ENCODE measurements around the gene UBIAD1. TPM values are rescaled to one million over a fixed set of nuclear protein-coding genes. Genes with fewer than 3 reads are reported as not detected.

The UBIAD1 gene
- total RNA-seq (10 to 100 TPM in 7 of 9 donors, 1 to 10 TPM in 2; 6.6 to 24.3 (median 11.3) TPM), polyA plus RNA-seq (10 to 100 TPM in 1 of 3 donors, 1 to 10 TPM in 2; 4.5 to 18.0 (median 6.3) TPM)
- long read RNA-seq, donor 1, transcript UBIAD1-202 (2 exons, 3,646 nt) = major isoform, 7 of 7 reads
- long read RNA-seq, donor 1, partial matches to known transcripts = 0 of 7 reads
- long read RNA-seq, donor 1, other reads (novel, unspliced or antisense) = 0 of 7 reads
- long read RNA-seq, donor 2, transcript UBIAD1-202 (2 exons, 3,646 nt) = major isoform, 7 of 7 reads
- long read RNA-seq, donor 2, partial matches to known transcripts = 0 of 7 reads
- long read RNA-seq, donor 2, other reads (novel, unspliced or antisense) = 0 of 7 reads
- long read RNA-seq, donor 3, transcript UBIAD1-202 (2 exons, 3,646 nt) = major isoform, 8 of 8 reads
- long read RNA-seq, donor 3, partial matches to known transcripts = 0 of 8 reads
- long read RNA-seq, donor 3, other reads (novel, unspliced or antisense) = 0 of 8 reads
- long read RNA-seq, donor 4, transcript UBIAD1-202 (2 exons, 3,646 nt) = major isoform, 10 of 11 reads
- long read RNA-seq, donor 4, partial matches to known transcripts = 0 of 11 reads
- long read RNA-seq, donor 4, other reads (novel, unspliced or antisense) = 1 of 11 reads
- long read RNA-seq, donor 5, transcript UBIAD1-202 (2 exons, 3,646 nt) = major isoform, 46 of 46 reads
- long read RNA-seq, donor 5, partial matches to known transcripts = 0 of 46 reads
- long read RNA-seq, donor 5, other reads (novel, unspliced or antisense) = 0 of 46 reads
- long read RNA-seq, donor 6, partial matches to known transcripts = 0 of 1 reads
- long read RNA-seq, donor 6, other reads (novel, unspliced or antisense) = 1 of 1 reads
- long read RNA-seq, donor 7, transcript UBIAD1-202 (2 exons, 3,646 nt) = major isoform, 5 of 5 reads
- long read RNA-seq, donor 7, partial matches to known transcripts = 0 of 5 reads
- long read RNA-seq, donor 7, other reads (novel, unspliced or antisense) = 0 of 5 reads
- long read RNA-seq, donor 8, transcript UBIAD1-202 (2 exons, 3,646 nt) = major isoform, 9 of 11 reads
- long read RNA-seq, donor 8, partial matches to known transcripts = 0 of 11 reads
- long read RNA-seq, donor 8, other reads (novel, unspliced or antisense) = 0 of 11 reads
- long read RNA-seq, donor 9, transcript UBIAD1-202 (2 exons, 3,646 nt) = major isoform, 9 of 9 reads
- long read RNA-seq, donor 9, partial matches to known transcripts = 0 of 9 reads
- long read RNA-seq, donor 9, other reads (novel, unspliced or antisense) = 0 of 9 reads
- long read RNA-seq, donor 10, transcript UBIAD1-202 (2 exons, 3,646 nt) = major isoform, 14 of 15 reads
- long read RNA-seq, donor 10, partial matches to known transcripts = 0 of 15 reads
- long read RNA-seq, donor 10, other reads (novel, unspliced or antisense) = 0 of 15 reads

DNA sequence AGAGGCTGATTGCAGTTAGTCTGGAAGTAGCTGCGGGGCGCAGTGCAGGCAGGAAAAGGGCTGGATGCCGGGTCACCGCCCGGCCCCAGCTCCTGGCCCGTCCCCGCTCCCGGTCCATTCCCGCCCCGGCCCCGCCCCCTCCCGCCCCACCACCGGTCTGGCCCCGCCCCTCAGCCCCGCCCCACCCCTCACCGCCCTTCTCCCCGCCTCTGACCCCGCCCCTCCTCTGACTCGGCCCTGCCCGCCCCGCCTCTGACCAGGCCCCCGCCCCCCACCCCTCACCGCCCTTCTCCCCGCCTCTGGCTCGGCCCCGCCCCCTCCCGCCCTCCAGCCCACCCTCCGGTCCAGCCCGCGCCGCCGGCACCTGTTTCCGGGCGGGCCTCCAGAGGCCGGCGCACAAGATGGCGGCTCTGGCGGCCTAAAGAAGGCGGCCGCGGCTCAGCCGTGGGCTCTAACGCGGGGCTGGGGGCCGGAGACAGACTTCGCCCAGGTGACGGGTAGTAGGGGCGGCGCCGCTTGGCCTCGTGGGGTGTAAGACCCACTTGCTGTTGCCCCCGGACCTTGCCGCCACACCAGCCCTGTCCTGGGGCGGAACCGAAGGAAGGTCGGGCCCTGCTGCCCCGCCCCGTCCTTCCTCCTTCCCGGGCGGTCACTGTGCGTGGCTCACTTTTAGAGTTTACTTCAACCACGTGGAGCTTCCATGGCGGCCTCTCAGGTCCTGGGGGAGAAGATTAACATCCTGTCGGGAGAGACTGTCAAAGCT is at the start of gene UBIAD1:
TSS of gene UBIAD1 (plus strand) at position 367 of the 763 bp plus-strand sequence. CDS start at position 701, 334 bp downstream.
- TF ChIP-seq POLR2A (IDR thresholded peaks at IDR 0.05) (peak; percentile 52 to 65), CTCF (IDR thresholded peaks at IDR 0.05) (peak in 1 of 6 experiments; percentile 10)
- H3K36me3 ChIP-seq (replicated peaks in 1 of 2) = no peaks in the 10 kb centered on the region
- DNase-seq = peak; percentile 86 to 91 (median 89)
- H3K4me1 ChIP-seq (replicated peaks in 1 of 2) = peaks cover 18 to 33% of the 10 kb centered on the region in 2 donors
- no peaks in the 10 kb centered on the region for H3K27me3 ChIP-seq
- intact Hi-C loops (cut with DNase I) = no loop called here
- H3K9me3 ChIP-seq (replicated peaks in 1 of 3) = no peaks in the 10 kb centered on the region
- peak within 1 kb of the TSS; percentile 83 to 98 (median 95) for H3K27ac ChIP-seq
- peak within 1 kb of the TSS in 3 of 4 donors; percentile 75 to 85 (median 80) for H3K4me3 ChIP-seq
- 0 to 9% (median 0%) methylated on average over 6 to 54 of the region's 64 CpGs for WGBS, 4 donors

DNA sequence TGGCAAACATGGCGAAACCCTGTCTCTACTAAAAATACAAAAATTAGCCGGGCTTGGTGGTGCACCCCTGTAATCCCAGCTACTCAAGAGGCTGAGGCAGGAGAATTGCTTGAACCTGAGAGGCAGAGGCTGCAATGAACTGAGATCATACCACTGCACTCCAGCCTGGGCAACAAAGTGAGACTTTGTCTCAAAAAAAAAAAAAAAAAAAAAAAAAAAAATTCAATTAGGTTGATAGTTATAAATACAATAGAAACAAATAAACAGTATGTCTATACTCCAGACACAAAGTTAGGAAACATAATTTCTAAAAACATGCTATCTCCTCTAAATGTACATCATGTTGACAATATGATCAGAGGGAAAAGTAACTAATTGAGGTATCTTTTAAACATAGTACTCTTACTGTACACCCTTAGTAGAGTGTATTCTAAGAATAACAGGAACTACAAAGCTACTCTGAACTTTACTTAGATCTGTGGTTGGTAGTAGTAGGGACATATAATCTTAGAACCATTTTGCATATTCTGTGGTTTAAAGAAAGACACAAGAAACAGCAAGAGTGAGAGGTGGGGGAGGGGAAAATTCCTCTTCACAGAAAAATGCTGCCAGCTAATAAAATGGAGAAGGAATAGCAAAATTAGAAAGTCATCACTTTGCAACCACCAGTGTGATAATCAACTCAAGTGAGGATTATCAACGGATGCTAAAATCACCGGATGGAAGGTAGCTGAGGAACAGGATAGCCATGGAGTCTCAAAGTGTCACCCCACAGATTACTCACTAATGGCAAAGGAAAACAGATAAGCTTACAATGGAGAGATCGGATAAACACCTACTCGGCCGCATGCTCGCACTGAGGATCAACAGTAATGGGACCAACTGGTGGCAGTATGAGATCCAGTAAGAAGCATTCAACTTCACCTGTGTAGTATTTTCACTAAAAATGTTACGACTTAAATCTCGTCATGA is 45.6 kb upstream of the UBIAD1 start:
- DNase-seq = no peak
- Histone ChIP-seq H3K27ac (no peak overlapping the region), H3K27me3 (no peaks in the 10 kb centered on the region), H3K4me3 (no peak overlapping the region), H3K9me3 (replicated peaks in 1 of 3) (no peaks in the 10 kb centered on the region), H3K4me1 (replicated peaks in 1 of 2) (no peaks in the 10 kb centered on the region), H3K36me3 (replicated peaks in 1 of 2) (peaks cover 0 to 64% of the 10 kb centered on the region in 2 donors)
- intact Hi-C loops (cut with DNase I) = no loop called here
- TF ChIP-seq POLR2A (IDR thresholded peaks at IDR 0.05) = no peak
- TF ChIP-seq CTCF (IDR thresholded peaks at IDR 0.05) = no peak
- WGBS, 4 donors = 90 to 96% (median 92%) methylated on average over 10 of the region's 10 CpGs

DNA sequence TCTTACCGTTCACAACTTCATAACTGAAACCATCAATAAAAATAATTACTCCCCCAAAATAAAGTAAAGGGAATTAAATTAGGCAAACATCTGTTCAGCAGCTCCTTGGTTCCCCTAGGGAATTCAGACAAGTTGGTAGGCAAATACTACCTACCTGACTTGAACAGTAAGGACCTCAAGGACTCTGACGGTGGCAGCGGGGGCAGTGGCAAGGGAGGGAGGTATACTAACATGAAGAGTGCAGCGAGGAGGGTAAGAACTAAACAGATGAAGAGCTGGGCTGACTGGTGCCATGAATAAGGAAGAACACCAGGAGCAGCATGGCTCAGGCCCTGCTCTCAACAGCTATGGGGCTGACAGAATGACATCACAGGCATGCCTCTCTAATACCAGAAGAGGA is 43.8 kb upstream of the UBIAD1 start:
- intact Hi-C loops (cut with DNase I) = no loop called here
- no peaks in the 10 kb centered on the region for H3K9me3 ChIP-seq (replicated peaks in 1 of 3)
- WGBS, 4 donors = 88 to 93% (median 90%) methylated on average over 4 of the region's 4 CpGs
- no peak overlapping the region for H3K27ac ChIP-seq
- H3K4me3 ChIP-seq = no peak overlapping the region
- no peak for TF ChIP-seq POLR2A (IDR thresholded peaks at IDR 0.05)
- no peak for TF ChIP-seq CTCF (IDR thresholded peaks at IDR 0.05)
- DNase-seq = no peak
- peaks cover 0 to 75% of the 10 kb centered on the region in 2 donors for H3K36me3 ChIP-seq (replicated peaks in 1 of 2)
- no peaks in the 10 kb centered on the region for H3K27me3 ChIP-seq
- no peaks in the 10 kb centered on the region for H3K4me1 ChIP-seq (replicated peaks in 1 of 2)
